Osteocyte (in vitro differentiated cells): ENCODE data around the gene CFAP77. TPM values are rescaled to one million over a fixed set of nuclear protein-coding genes. Genes with fewer than 3 reads are reported as not detected.

ENCODE experiments used
- DNase-seq: peaks from one replicate; pipeline ENCODE4 v3.0.0; 2021; ENCODE audit warnings: mixed read lengths; ENCODE audit not compliant: unreplicated experiment; ENCODE audit errors: extremely low spot score
- H3K27ac Mint-ChIP-seq: one replicate; pipeline ENCODE4 v1.8.0; 2021; ENCODE audit warnings: mild to moderate bottlenecking, mixed read lengths; ENCODE audit not compliant: unreplicated experiment
- H3K27me3 Mint-ChIP-seq: one replicate; pipeline ENCODE4 v1.8.0; 2021; ENCODE audit warnings: mixed read lengths; ENCODE audit not compliant: unreplicated experiment
- H3K36me3 Mint-ChIP-seq: one replicate; pipeline ENCODE4 v1.8.0; 2021; ENCODE audit warnings: mixed read lengths; ENCODE audit not compliant: unreplicated experiment
- H3K4me1 Mint-ChIP-seq: one replicate; pipeline ENCODE4 v1.8.0; 2021; ENCODE audit warnings: mixed read lengths; ENCODE audit not compliant: unreplicated experiment
- H3K4me3 Mint-ChIP-seq: one replicate; pipeline ENCODE4 v1.8.0; 2021; ENCODE audit warnings: mild to moderate bottlenecking, moderate library complexity, mixed read lengths; ENCODE audit not compliant: unreplicated experiment
- H3K9me3 Mint-ChIP-seq: one replicate; pipeline ENCODE4 v1.8.0; 2021; ENCODE audit warnings: mixed read lengths; ENCODE audit not compliant: unreplicated experiment
- CTCF ChIP-seq: fragments of 200-600 bp; sonication (generic); IDR thresholded peaks from 2 replicates; pipeline ENCODE4 v1.5.0; 2021; ENCODE audit warnings: antibody characterized with exemption, mild to moderate bottlenecking, moderate library complexity
- total RNA-seq: library from RNA; stranded (reverse); gene quantifications from 2 replicates; pipeline ENCODE4 v1.2.1, GENCODE V29; 2021

The CFAP77 gene
- total RNA-seq, 1 donor from 2014 or later: 0.48 TPM

GRCh38 chr9:132439153-132439552 lies 29.1 kb downstream of the CFAP77 start:
- H3K27ac Mint-ChIP-seq: no peak overlapping the region
- no peaks in the 10 kb centered on the region for H3K36me3 Mint-ChIP-seq
- no peaks in the 10 kb centered on the region for H3K4me1 Mint-ChIP-seq
- no peak overlapping the region for H3K4me3 Mint-ChIP-seq
- DNase-seq: no peak
- no peak for TF ChIP-seq CTCF
- peaks cover 45% of the 10 kb centered on the region for H3K27me3 Mint-ChIP-seq
- no peaks in the 10 kb centered on the region for H3K9me3 Mint-ChIP-seq

- no peak overlapping the region for H3K27ac Mint-ChIP-seq
- H3K36me3 Mint-ChIP-seq: no peaks in the 10 kb centered on the region
- H3K9me3 Mint-ChIP-seq: no peaks in the 10 kb centered on the region
- peaks cover 32% of the 10 kb centered on the region for H3K27me3 Mint-ChIP-seq
- no peak for DNase-seq
- no peak overlapping the region for H3K4me3 Mint-ChIP-seq
- H3K4me1 Mint-ChIP-seq: no peaks in the 10 kb centered on the region
- TF ChIP-seq CTCF: no peak
Observed at GRCh38 chr9:132440735-132441134, 30.7 kb downstream of the CFAP77 start.

DNA sequence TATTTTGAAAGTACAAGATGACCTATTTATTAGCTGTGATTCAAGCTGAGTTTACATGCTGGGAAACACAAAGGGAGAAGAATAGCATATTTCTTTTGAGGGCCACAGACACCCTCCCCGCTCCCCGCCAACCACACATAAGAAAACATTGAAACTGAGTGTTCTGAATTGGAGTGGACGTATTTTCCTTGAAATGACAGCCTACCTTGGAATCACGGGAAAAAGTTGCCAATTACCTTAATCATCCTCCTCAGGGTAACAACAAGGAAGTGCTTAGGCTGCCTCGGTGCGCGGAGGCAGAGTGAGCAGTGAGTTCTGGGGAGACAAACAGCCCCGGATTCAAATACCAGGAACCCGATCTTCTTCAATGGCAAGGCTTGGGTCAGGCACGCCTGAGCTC lies 31.4 kb downstream of the CFAP77 start:
- Mint-ChIP-seq H3K27me3 (peaks cover 32% of the 10 kb centered on the region), H3K9me3 (no peaks in the 10 kb centered on the region), H3K4me3 (no peak overlapping the region), H3K36me3 (no peaks in the 10 kb centered on the region), H3K4me1 (no peaks in the 10 kb centered on the region), H3K27ac (no peak overlapping the region)
- TF ChIP-seq CTCF: no peak
- no peak for DNase-seq

- H3K36me3 Mint-ChIP-seq: no peaks in the 10 kb centered on the region
- H3K4me1 Mint-ChIP-seq: no peaks in the 10 kb centered on the region
- peaks cover 44% of the 10 kb centered on the region for H3K27me3 Mint-ChIP-seq
- no peak for DNase-seq
- no peak overlapping the region for H3K4me3 Mint-ChIP-seq
- no peak for TF ChIP-seq CTCF
- no peak overlapping the region for H3K27ac Mint-ChIP-seq
- no peaks in the 10 kb centered on the region for H3K9me3 Mint-ChIP-seq
Observed at GRCh38 chr9:132443951-132444607, 34.1 kb downstream of the CFAP77 start.

DNA sequence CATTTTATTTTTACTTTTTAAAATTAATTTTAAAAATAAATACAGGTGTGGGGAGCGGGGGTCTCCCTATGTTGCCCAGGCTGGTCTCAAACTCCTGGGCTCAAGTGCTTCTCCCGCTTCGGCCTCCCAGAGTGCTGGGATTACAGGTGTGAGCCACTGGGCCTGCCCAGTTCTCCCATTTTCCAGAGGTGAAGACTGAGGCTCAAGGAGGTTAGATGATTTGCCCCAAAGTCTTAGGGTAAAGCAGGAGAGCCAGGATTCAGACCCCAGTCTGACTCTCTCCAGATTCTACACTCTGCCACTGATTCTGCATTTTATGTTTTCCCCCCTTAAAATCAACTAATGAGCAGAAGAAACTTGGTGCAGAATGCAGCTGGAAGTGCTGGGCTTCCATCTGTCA lies 36.9 kb downstream of the CFAP77 start:
- no peak for DNase-seq
- no peak for TF ChIP-seq CTCF
- Mint-ChIP-seq H3K27me3 (peaks cover 35% of the 10 kb centered on the region), H3K27ac (no peak overlapping the region), H3K4me3 (no peak overlapping the region), H3K9me3 (no peaks in the 10 kb centered on the region), H3K36me3 (no peaks in the 10 kb centered on the region), H3K4me1 (no peaks in the 10 kb centered on the region)
